HS-5 (cell line): Measurements from ENCODE around the gene GPR39.
"Not testable (repeated sequence)": the region's sequence is repeated elsewhere in the genome, so short reads cannot be mapped to it uniquely, and the experiment has no call there.

Source experiments
- DNase-seq: peaks from one replicate; pipeline ENCODE4 v3.0.0-alpha.2; 2012; ENCODE audit warnings: low read depth

Gene GPR39

GRCh38 chr2:132497591-132497990 lies 81.0 kb downstream of the GPR39 start:
- peak; percentile 28 for DNase-seq

- no peak for DNase-seq
Measured at GRCh38 chr2:132503701-132504100, 87.1 kb downstream of the GPR39 start.

- no peak for DNase-seq
Measured at GRCh38 chr2:132515010-132515409, 98.4 kb downstream of the GPR39 start.

GRCh38 chr2:132517386-132517785 lies 100.8 kb downstream of the GPR39 start:
- no peak for DNase-seq

GRCh38 chr2:132518302-132518701 lies 101.7 kb downstream of the GPR39 start:
- DNase-seq: no peak

- DNase-seq: no peak
Measured at GRCh38 chr2:132519566-132519965, 103.0 kb downstream of the GPR39 start.

GRCh38 chr2:132521341-132521740 lies 104.7 kb downstream of the GPR39 start:
- DNase-seq: no peak

GRCh38 chr2:132522901-132523300 lies 106.3 kb downstream of the GPR39 start:
- DNase-seq: no peak

- DNase-seq: not testable (repeated sequence)
Measured at GRCh38 chr2:132537061-132537460, 120.5 kb downstream of the GPR39 start.

GRCh38 chr2:132538331-132538855 lies 121.8 kb downstream of the GPR39 start:
- no peak for DNase-seq

GRCh38 chr2:132540166-132540565 lies 123.6 kb downstream of the GPR39 start:
- DNase-seq: no peak

- DNase-seq: no peak
Measured at GRCh38 chr2:132542953-132543569, 126.5 kb downstream of the GPR39 start.

GRCh38 chr2:132544006-132544630 lies 127.5 kb downstream of the GPR39 start:
- DNase-seq: no peak

- DNase-seq: peak; percentile 53
Measured at GRCh38 chr2:132547090-132547687, 130.6 kb downstream of the GPR39 start.

GRCh38 chr2:132549935-132550670 lies 133.5 kb downstream of the GPR39 start:
- DNase-seq: no peak

- DNase-seq: no peak
Measured at GRCh38 chr2:132550946-132551345, 134.3 kb downstream of the GPR39 start.

- no peak for DNase-seq
Measured at GRCh38 chr2:132557694-132558093, 141.1 kb downstream of the GPR39 start.

- no peak for DNase-seq
Measured at GRCh38 chr2:132559326-132559725, 142.7 kb downstream of the GPR39 start.

- no peak for DNase-seq
Measured at GRCh38 chr2:132559921-132560320, 143.3 kb downstream of the GPR39 start.

- DNase-seq: no peak
Measured at GRCh38 chr2:132560562-132560961, 144.0 kb downstream of the GPR39 start.

- no peak for DNase-seq
Measured at GRCh38 chr2:132562245-132562644, 145.6 kb downstream of the GPR39 start.

GRCh38 chr2:132564065-132564464 lies 147.5 kb downstream of the GPR39 start:
- DNase-seq: no peak

- no peak for DNase-seq
Measured at GRCh38 chr2:132566379-132566778, 149.8 kb downstream of the GPR39 start.
